ENCODE measurements around the gene GNA12. TPM values are rescaled to one million over a fixed set of nuclear protein-coding genes. Genes with fewer than 3 reads are reported as not detected.

Gene GNA12
- total RNA-seq, 1 experiment from 2014 or later: 63.8 TPM

GRCh38 chr7:2799253-2799652 lies 44.9 kb downstream of the GNA12 start:
- no peaks in the 10 kb centered on the region for H3K27me3 Mint-ChIP-seq (ENCODE audit: insufficient read depth, unreplicated experiment)
- H3K4me1 ChIP-seq: peaks cover 36% of the 10 kb centered on the region
- DNase-seq: no peak
- H3K36me3 ChIP-seq (ENCODE audit: control insufficient read depth, insufficient read depth, low read length): no peaks in the 10 kb centered on the region; the same call in 1 of the 2 replicates
- H3K4me1 Mint-ChIP-seq (ENCODE audit: low read depth, unreplicated experiment): peaks cover 41% of the 10 kb centered on the region
- H3K4me3 ChIP-seq (ENCODE audit: low read depth, low read length): no peak overlapping the region
- ChIA-PET CTCF (no interaction called here), POLR2A (no interaction called here)
- no peaks in the 10 kb centered on the region for H3K27me3 ChIP-seq (replicated peaks; ENCODE audit: control insufficient read depth, insufficient read depth, low read length)
- no peaks in the 10 kb centered on the region for H3K9me3 ChIP-seq
- TF ChIP-seq, protein P1, sequence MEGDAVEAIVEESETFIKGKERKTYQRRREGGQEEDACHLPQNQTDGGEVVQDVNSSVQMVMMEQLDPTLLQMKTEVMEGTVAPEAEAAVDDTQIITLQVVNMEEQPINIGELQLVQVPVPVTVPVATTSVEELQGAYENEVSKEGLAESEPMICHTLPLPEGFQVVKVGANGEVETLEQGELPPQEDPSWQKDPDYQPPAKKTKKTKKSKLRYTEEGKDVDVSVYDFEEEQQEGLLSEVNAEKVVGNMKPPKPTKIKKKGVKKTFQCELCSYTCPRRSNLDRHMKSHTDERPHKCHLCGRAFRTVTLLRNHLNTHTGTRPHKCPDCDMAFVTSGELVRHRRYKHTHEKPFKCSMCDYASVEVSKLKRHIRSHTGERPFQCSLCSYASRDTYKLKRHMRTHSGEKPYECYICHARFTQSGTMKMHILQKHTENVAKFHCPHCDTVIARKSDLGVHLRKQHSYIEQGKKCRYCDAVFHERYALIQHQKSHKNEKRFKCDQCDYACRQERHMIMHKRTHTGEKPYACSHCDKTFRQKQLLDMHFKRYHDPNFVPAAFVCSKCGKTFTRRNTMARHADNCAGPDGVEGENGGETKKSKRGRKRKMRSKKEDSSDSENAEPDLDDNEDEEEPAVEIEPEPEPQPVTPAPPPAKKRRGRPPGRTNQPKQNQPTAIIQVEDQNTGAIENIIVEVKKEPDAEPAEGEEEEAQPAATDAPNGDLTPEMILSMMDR (IDR thresholded peaks at IDR 0.05; ENCODE audit: insufficient read depth in 1 of 2, low read depth in 1 of 2, low read length in 1 of 2, severe bottlenecking in 1 of 2, unreplicated experiment in 1 of 2): no peak
- H3K9me3 Mint-ChIP-seq (ENCODE audit: unreplicated experiment): no peaks in the 10 kb centered on the region
- no TSS peak for BruUV-seq (replicated peaks)
- H3K4me3 Mint-ChIP-seq (ENCODE audit: unreplicated experiment): no peak overlapping the region
- intact Hi-C loops (cut with micrococcal nuclease; ENCODE audit: unreplicated experiment): no loop called here
- H3K36me3 Mint-ChIP-seq (ENCODE audit: insufficient read depth, unreplicated experiment): peaks cover 31% of the 10 kb centered on the region
- no peak overlapping the region for H3K27ac Mint-ChIP-seq (ENCODE audit: unreplicated experiment)

- peaks cover 35% of the 10 kb centered on the region for H3K4me1 Mint-ChIP-seq (ENCODE audit: low read depth, unreplicated experiment)
- no peak overlapping the region for H3K4me3 Mint-ChIP-seq (ENCODE audit: unreplicated experiment)
- POLR2A ChIA-PET: no interaction called here
Observed at GRCh38 chr7:2798669-2799068, 45.4 kb downstream of the GNA12 start.

DNA sequence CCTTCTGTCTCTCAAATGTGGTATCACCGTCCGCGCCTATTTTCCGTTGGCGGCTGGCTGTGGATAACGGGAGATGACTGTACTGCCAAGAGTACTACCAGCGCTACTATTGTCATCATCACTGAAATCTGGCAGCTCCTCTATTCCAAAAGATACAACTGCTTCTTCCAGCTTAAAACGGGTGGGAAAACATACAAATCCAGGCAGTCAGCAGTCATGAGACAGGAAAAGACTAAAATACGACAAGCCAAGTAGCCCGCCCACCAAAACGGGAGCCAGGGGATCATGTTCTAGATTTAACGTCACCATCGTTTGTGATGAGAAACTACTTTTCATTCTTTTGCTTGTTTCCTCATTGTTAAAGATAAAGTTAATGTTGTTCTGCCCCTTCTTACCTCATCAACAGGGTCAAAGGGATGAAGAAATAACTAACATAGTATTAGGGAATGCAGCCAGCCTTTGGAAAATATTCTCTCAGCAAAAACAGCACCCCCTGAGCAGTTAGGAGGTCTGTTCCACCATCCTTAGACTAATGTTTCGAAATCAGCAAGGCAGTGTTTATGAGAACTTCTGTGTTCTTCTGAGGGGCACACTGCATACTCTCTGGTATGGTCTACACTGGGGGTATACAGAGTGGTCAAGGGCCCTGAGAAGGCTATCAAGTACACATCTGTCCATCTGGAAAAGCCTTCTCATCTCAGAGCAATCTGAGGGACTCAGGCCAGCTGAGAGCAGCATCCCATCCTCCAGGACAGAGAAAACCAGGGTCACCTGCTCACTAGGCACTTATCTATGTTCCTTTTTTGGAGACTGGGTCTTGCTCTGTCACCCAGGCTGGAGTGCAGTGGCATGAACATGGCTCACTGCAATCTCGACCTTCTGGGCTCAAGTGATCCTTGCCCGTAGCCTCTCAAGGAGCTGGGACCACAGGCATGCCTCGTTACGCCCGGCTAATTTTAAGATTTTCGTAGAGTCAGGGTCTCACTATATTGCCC lies 47.5 kb downstream of the GNA12 start:
- no peak overlapping the region for H3K27ac Mint-ChIP-seq (ENCODE audit: unreplicated experiment)
- ChIA-PET CTCF (no interaction called here), POLR2A (no interaction called here)
- H3K4me3 Mint-ChIP-seq (ENCODE audit: unreplicated experiment): no peak overlapping the region
- Histone ChIP-seq H3K9me3 (no peaks in the 10 kb centered on the region), H3K4me1 (peaks cover 13% of the 10 kb centered on the region), H3K4me3 (ENCODE audit: low read depth, low read length) (no peak overlapping the region), H3K27me3 (replicated peaks; ENCODE audit: control insufficient read depth, insufficient read depth, low read length) (no peaks in the 10 kb centered on the region), H3K36me3 (ENCODE audit: control insufficient read depth, insufficient read depth, low read length) (no peaks in the 10 kb centered on the region; the same call in 1 of the 2 replicates)
- BruUV-seq (replicated peaks): no TSS peak
- H3K9me3 Mint-ChIP-seq (ENCODE audit: unreplicated experiment): no peaks in the 10 kb centered on the region
- H3K4me1 Mint-ChIP-seq (ENCODE audit: low read depth, unreplicated experiment): peaks cover 16% of the 10 kb centered on the region
- intact Hi-C loops (cut with micrococcal nuclease; ENCODE audit: unreplicated experiment): no loop called here
- no peaks in the 10 kb centered on the region for H3K27me3 Mint-ChIP-seq (ENCODE audit: insufficient read depth, unreplicated experiment)
- H3K36me3 Mint-ChIP-seq (ENCODE audit: insufficient read depth, unreplicated experiment): peaks cover 46% of the 10 kb centered on the region
- no peak for DNase-seq
- TF ChIP-seq, protein P1 (IDR thresholded peaks at IDR 0.05; ENCODE audit: insufficient read depth in 1 of 2, low read depth in 1 of 2, low read length in 1 of 2, severe bottlenecking in 1 of 2, unreplicated experiment in 1 of 2): no peak

More at GRCh38 chr7:2798669-2799068, 45.4 kb downstream of the GNA12 start:
- CTCF ChIA-PET: no interaction called here
- no peaks in the 10 kb centered on the region for H3K9me3 ChIP-seq
- Mint-ChIP-seq H3K36me3 (ENCODE audit: insufficient read depth, unreplicated experiment) (peaks cover 37% of the 10 kb centered on the region), H3K27ac (ENCODE audit: unreplicated experiment) (no peak overlapping the region), H3K27me3 (ENCODE audit: insufficient read depth, unreplicated experiment) (no peaks in the 10 kb centered on the region), H3K9me3 (ENCODE audit: unreplicated experiment) (no peaks in the 10 kb centered on the region)
- H3K4me3 ChIP-seq (ENCODE audit: low read depth, low read length): no peak overlapping the region
- TF ChIP-seq, protein P1 (IDR thresholded peaks at IDR 0.05; ENCODE audit: insufficient read depth in 1 of 2, low read depth in 1 of 2, low read length in 1 of 2, severe bottlenecking in 1 of 2, unreplicated experiment in 1 of 2): no peak
- no peaks in the 10 kb centered on the region for H3K27me3 ChIP-seq (replicated peaks; ENCODE audit: control insufficient read depth, insufficient read depth, low read length)
- peaks cover 31% of the 10 kb centered on the region for H3K4me1 ChIP-seq
- H3K36me3 ChIP-seq (ENCODE audit: control insufficient read depth, insufficient read depth, low read length): no peaks in the 10 kb centered on the region; the same call in 1 of the 2 replicates
- no TSS peak for BruUV-seq (replicated peaks)
- intact Hi-C loops (cut with micrococcal nuclease; ENCODE audit: unreplicated experiment): no loop called here
- DNase-seq: no peak
